ENCODE measurements around the gene OSGIN1.
A peak's percentile ranks its signal among the peaks of the same experiment; 100 is the strongest.

The OSGIN1 gene

GRCh38 chr16:83925957-83926725 lies 26.9 kb upstream of the OSGIN1 start:
- no peak for DNase-seq (ENCODE audit: low read depth in 2 of 2)

GRCh38 chr16:83926726-83927397 lies 26.2 kb upstream of the OSGIN1 start:
- DNase-seq (ENCODE audit: low read depth in 2 of 2), result peak; percentile 41 to 66

DNA sequence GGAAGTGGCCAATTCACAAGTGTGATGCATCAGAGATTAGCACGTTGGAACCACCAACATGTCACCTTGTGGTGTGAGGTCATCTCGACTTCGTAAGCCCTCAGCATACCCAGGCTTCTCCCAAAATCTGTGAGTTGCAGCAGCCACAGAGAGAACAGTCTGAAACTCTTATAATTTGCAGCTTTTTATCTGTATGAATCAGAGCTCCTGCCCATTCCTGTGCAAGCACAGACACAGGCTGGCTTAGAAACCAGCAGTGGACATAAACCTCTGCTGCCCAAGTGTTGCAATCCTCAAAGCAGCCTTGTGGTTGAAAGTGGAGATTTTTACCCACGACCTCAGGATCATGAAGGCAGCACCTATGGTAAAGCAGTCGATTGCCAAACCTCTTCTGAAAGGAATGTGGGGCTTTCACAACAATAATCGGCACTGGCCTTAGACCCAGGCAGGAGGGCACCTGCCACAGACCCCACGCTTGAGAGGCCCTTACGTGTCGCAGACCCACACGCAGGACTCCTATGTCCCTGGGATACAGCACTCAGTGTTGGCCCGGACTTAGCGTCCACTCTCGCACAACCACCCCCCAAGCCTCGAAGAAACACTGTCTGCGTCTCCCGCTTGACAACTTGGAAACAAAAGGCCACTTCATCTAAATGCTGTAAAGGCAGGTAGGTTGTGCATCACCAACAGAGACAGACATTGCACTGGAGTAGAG lies 24.5 kb upstream of the OSGIN1 start:
- DNase-seq (ENCODE audit: low read depth in 2 of 2), result no peak

GRCh38 chr16:83929811-83930555 lies 23.1 kb upstream of the OSGIN1 start:
- DNase-seq (ENCODE audit: low read depth in 2 of 2), result no peak

DNA sequence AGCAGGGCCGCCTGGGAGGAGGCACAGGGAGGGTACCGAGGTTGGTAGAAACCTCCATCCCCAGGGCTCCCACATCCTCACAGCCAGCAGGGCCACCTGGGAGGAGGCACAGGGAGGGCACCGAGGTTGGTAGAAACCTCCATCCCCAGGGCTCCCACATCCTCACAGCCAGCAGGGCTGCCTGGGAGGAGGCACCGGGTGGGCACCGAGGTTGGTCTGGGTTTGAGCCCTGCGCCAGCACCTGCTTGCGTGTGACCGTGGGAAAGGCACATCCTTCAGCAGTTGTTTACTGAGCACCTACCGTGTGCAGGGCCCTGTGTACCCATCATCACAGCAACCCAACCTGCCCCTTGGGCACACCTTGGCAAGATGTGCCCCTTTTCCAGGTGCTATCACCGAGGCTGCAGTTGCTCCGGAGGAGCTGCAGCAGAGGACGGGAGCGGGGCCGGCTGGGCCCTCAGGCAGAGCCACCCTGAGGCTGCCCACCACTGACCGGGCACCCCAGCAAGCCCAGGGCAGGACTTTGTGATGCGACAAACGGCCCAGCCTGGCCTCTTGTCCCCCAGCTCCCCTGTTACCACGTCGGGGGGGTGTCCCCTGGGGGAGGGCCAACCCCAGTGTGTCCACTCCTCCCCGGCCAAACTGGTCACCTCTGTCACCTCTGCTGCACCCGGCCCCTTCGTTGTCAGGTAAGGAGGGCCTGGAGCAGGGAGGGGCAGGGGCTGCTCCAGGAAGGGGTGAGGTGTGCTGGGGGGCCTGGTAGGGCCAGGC lies 22.1 kb upstream of the OSGIN1 start:
- no peak for DNase-seq (ENCODE audit: low read depth in 2 of 2)

DNA sequence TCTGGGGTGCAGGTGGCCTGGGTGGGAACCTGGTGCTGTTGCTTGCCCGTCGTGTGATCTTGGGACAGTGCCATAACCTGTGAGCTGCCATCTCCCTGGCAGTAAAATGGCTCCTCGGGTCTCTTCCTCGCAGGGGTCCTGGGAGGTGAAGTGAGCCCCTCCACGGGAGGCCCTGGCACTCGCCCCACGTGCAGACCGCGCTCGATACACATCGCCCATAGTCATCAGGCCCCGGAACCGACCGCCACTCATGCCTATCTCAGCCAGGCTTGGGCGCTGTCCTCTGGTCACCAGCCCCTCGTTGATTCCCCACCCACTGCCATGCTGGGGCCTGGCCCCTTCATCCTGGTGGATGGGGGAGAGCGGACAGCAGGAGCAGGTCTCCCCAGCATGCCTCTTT lies 21.5 kb upstream of the OSGIN1 start:
- no peak for DNase-seq (ENCODE audit: low read depth in 2 of 2)

GRCh38 chr16:83932304-83932703 lies 20.7 kb upstream of the OSGIN1 start:
- DNase-seq (ENCODE audit: low read depth in 2 of 2), result no peak

DNA sequence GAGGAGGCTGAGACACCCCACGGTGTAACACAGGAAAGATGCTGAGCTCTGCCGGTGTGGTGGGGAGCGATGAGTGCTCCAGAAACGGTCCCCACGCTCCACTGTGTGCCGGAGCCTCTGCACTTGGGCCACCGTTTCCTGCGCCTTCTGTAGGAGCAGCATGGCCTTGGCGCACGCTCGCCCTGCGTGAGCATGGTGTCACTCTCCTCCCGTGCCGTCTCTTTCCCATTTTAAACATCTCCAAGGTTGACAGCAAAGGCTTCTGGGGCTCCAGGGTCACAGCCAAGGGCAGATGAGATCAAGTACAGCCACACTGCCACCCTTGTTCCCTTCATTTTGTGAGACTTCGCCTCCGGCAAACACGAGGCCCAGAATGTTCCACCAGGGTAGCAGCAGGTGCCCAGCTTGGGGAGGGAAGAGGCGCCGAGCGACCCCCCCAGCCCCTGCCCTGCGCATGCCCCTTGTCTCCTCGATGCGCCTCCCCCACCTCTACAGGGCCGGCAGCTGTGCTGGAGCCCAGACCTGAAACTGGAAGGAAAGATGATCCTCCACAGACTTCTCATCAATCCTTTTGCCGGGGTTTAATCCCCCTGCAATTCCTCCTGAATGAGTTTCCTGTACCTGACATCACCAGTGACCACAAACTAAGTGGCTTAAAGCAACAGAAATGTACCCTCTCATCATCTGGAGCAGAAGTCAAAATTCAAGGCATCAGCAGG lies 19.9 kb upstream of the OSGIN1 start:
- DNase-seq (ENCODE audit: low read depth in 2 of 2), result no peak

- no peak for DNase-seq (ENCODE audit: low read depth in 2 of 2)
Observed at GRCh38 chr16:83933885-83934683, 19.0 kb upstream of the OSGIN1 start.

- DNase-seq (ENCODE audit: low read depth in 2 of 2), result no peak
Observed at GRCh38 chr16:83934684-83934977, 18.4 kb upstream of the OSGIN1 start.

- DNase-seq (ENCODE audit: low read depth in 2 of 2), result no peak
Observed at GRCh38 chr16:83935005-83935857, 17.8 kb upstream of the OSGIN1 start.

DNA sequence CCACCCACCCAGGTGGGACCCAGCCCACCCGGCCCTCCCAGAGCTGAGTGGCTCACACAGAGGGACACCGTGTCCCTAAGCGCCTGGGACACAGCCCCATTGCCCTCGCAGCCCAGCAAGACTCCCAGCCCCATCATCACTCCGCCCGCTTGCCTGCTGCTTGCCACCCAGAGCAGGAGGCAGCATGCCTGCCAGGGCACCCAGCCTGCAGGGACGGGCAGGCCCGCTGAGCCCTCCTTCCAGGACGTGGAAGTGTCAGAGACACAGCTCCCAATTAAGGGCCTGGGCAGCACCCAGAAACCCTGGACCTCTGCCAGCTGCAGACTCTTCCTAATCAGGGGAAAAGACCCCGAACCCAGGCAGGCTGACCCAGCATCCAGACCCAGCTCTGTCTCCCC lies 17.2 kb upstream of the OSGIN1 start:
- DNase-seq (ENCODE audit: low read depth in 2 of 2), result no peak

GRCh38 chr16:83936581-83937165 lies 16.4 kb upstream of the OSGIN1 start:
- DNase-seq (ENCODE audit: low read depth in 2 of 2), result no peak

DNA sequence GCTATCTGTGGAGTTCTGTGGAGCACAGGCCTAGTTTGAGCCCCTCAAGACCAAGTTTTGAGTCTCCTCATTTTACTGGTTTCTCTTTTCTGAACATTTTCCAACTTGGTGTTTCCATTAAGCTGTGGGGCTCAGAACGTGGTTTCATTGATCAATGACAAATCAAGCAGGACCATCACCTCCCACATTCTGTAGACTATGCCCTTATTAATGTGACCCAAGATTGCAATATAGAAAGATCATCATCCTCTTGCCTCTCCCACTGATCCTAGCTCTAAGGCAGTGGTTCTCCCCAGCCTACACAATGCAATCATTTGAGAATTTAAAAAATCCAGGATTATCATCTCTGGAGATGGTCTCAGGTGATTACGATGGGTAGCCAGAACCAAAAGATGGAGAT lies 15.8 kb upstream of the OSGIN1 start:
- no peak for DNase-seq (ENCODE audit: low read depth in 2 of 2)

DNA sequence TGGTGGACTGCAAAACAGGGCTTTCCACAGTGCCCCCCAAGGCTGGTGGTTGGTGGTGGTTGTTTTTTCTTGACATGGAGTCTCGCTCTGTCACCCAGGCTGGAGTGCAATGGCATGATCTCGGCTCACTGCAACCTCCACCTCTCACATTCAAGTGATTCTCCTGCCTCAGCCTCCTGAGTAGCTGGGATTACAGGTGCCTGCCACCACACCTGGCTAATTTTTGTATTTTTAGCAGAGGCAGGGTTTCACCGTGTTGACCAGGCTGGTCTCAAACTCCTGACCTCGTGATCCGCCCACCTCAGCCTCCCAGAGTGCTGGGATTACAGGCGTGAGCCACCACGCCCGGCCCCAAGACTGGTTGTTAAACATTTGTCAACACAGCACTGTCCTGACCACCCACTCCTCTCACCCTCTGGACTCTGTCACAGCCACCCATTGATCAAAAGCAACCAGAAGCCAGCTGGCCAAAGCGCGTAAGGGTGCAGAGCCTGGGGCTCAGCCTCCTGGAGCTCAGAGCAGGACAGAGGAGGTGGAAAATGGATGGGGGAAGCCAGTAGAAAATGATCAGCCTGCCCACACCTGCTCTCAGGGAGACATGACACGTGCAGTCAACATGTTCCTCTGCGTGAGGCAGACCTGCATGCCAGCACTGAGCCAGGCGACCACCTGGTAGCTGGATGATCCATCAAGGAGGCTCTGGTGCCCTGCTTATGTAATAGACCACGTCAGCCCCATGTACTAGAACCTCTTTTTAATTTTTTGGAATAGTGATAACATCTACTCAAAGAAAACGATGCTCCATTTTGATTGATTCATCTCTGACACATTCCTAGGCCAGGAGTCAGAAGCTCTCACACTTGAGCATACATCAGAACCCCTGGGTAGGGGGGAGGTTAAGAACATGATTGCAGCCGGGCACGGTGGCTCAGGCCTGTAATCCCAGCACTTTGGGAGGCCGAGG lies 14.8 kb upstream of the OSGIN1 start:
- no peak for DNase-seq (ENCODE audit: low read depth in 2 of 2)

DNA sequence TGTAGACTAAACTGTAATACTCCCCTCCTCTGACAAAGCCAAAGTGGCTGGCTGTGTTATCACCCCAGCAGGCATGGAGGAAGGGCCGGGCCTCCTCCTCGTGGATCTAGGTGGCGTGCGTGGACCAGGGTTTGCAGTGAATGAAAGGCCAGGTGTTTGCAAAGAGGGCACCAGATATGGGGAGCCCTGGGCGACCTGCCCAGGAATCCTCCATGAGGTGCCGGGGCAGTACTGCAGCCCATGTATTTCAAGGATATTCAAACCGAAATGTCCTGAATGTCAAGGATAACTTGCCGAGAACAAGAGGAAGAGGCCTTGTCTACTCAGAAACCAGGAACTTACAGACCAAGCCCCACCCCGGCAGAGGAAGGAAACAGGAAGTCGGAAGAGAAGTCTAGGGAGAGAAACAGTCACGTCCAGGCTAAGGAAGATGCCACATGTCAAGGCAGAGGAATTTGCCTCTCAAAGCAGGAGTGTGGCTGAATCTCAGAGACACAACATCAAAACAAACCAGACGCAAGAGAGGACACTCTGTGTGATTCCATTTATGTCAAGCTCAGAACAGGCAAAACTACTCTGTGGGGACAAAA lies 13.7 kb upstream of the OSGIN1 start:
- DNase-seq (ENCODE audit: low read depth in 2 of 2), result no peak

- DNase-seq (ENCODE audit: low read depth in 2 of 2), result no peak
Observed at GRCh38 chr16:83940119-83940518, 12.9 kb upstream of the OSGIN1 start.

All from stimulated activated CD4-positive, alpha-beta T cell treated with anti-CD3 and anti-CD28 coated beads, Interleukin-1b, Interleukin-23, amount 100 ng/mL, for 4 hours (primary cell).